Measurements from ENCODE around the gene GRID2IP. TPM values are rescaled to one million over a fixed set of nuclear protein-coding genes. Genes with fewer than 3 reads are reported as not detected.
A peak's percentile ranks its signal among the peaks of the same experiment; 100 is the strongest.

The GRID2IP gene
- total and polyA plus RNA-seq, 2 of the 13 experiments (the other 11 are each of a cell fraction or from before 2014, with no cell fraction given) = 0.03 TPM; not detected in 1

DNA sequence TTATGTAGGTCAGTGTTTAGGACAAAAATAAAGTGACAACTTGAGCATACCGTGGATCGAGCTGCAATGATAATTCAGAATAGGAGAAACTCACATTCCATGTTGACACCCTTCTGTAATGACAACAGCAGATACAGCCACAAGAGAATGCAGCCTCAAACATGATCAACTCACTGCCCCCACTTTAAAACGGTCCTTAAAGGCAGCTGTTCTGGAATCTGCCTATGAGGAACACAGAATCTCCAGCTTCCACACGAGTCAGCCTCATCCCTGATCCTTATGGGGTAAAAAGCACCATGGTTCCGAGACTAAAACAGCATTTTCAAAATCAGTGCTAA lies 71.0 kb downstream of the GRID2IP start:
- Histone ChIP-seq H3K4me2 (ENCODE audit: low read depth, low read length) (peak overlapping the region; percentile 73), H3K79me2 (ENCODE audit: insufficient read depth, low read length) (peaks cover 83% of the 10 kb centered on the region), H3K36me3 (replicated peaks in 1 of 2; ENCODE audit: control insufficient read depth in 1 of 2, insufficient read depth in 2 of 2, low read length in 2 of 2) (peaks cover 4 to 34% of the 10 kb centered on the region in 2 experiments; a peak in 4 of 5 replicates), H3K27ac (ENCODE audit: extremely low read length, insufficient read depth, low read length) (no peak overlapping the region), H3K9me3 (ENCODE audit: low read length) (no peaks in the 10 kb centered on the region), H3K4me3 (replicated peaks in 1 of 3; ENCODE audit: insufficient read depth in 1 of 3, low read depth in 2 of 3, low read length in 3 of 3) (peak overlapping the region in 2 of 3 experiments; percentile 19 to 20; a peak in 2 of 6 replicates), H3K27me3 (ENCODE audit: control insufficient read depth in 1 of 2, insufficient read depth in 2 of 2, low read length in 2 of 2) (no peaks in the 10 kb centered on the region; a peak in 1 of 5 replicates), H3K4me1 (ENCODE audit: insufficient read depth, low read length) (peaks cover 76% of the 10 kb centered on the region), H4K20me1 (ENCODE audit: insufficient read depth, low read length) (peaks cover 78% of the 10 kb centered on the region), H2AFZ (ENCODE audit: low read length) (no peak overlapping the region), H3K9ac (ENCODE audit: insufficient read depth, low read depth, low read length) (peak overlapping the region; percentile 54; the same call in 1 of the 2 replicates)
- no TSS peak for BruUV-seq (replicated peaks)
- in situ Hi-C loops (cut with HindIII; ENCODE audit: extremely low pct_ligation_motif_present, low pct_unique_long_range_greater_than_20kb) = no loop called here
- FAIRE-seq = peak; percentile 12
- POLR2A ChIA-PET = interaction anchor here (1.7 kb wide), 1 partner anchor 32 kb away, joined by 12 read pairs; the partner anchor contains the start of gene DAGLB
- WGBS (ENCODE audit: low lambda C conversion rate) = 61% methylated on average over 4 of the region's 5 CpGs
- no peak for DNase-seq (ENCODE audit: low spot score)
- TF ChIP-seq ASH2L (IDR thresholded peaks at IDR 0.05; ENCODE audit: insufficient read length, low read depth, low read length) (peak; percentile 9), RBM22 (optimal IDR thresholded peaks at IDR 0.05; ENCODE audit: low read length) (peak; percentile 73), SP2 (CRISPR knock-in tag; IDR thresholded peaks at IDR 0.05) (no peak)
- no peak for ATAC-seq
- intact Hi-C loops (cut with micrococcal nuclease; ENCODE audit: unreplicated experiment) = no loop called here
- CTCF ChIA-PET (ENCODE audit: low intra/inter-chr PET ratio, low total read pairs) = no interaction called here

DNA sequence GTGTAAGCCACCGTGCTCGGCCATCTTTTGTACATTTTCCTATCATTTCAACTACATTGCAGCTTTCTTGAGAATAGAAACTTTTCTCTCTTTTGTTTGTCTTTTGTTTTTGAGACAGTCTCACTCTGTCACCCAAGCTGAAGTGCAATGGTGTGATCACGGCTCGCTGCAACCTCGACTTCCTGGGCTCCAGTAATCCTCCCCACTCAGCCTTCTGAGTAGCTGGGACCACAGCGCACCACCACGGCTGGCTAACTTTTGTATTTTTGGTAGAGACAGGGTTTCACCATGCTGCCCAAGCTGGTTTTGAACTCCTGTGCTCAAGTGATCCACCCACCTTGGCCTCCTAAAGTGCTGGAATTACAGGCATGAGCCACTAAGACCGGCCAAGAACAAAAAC lies 72.2 kb downstream of the GRID2IP start:
- H2AFZ ChIP-seq (ENCODE audit: low read length) = no peak overlapping the region
- H4K20me1 ChIP-seq (ENCODE audit: insufficient read depth, low read length) = peaks cover 90% of the 10 kb centered on the region

More for the DNA sequence above, 72.2 kb downstream of the GRID2IP start:
- ATAC-seq (no peak), DNase-seq (ENCODE audit: low spot score) (no peak), FAIRE-seq (no peak)
- POLR2A ChIA-PET = interaction anchor here (1.7 kb wide), 1 partner anchor 31 kb away, joined by 12 read pairs; the partner anchor contains the start of gene DAGLB
- H3K4me2 ChIP-seq (ENCODE audit: low read depth, low read length) = 0 out of 2 replicates have a peak overlapping the region, but pooled peaks have one; percentile 9
- CTCF ChIA-PET (ENCODE audit: low intra/inter-chr PET ratio, low total read pairs) = no interaction called here
- H3K9me3 ChIP-seq (ENCODE audit: low read length) = no peaks in the 10 kb centered on the region
- peaks cover 80% of the 10 kb centered on the region for H3K4me1 ChIP-seq (ENCODE audit: insufficient read depth, low read length)
- BruUV-seq (replicated peaks) = no TSS peak
- H3K27ac ChIP-seq (ENCODE audit: extremely low read length, insufficient read depth, low read length) = no peak overlapping the region
- in situ Hi-C loops (cut with HindIII; ENCODE audit: extremely low pct_ligation_motif_present, low pct_unique_long_range_greater_than_20kb) (no loop called here), intact Hi-C loops (cut with micrococcal nuclease; ENCODE audit: unreplicated experiment) (no loop called here)
- peaks cover 9 to 46% of the 10 kb centered on the region in 2 experiments for H3K36me3 ChIP-seq (replicated peaks in 1 of 2; ENCODE audit: control insufficient read depth in 1 of 2, insufficient read depth in 2 of 2, low read length in 2 of 2)
- H3K4me3 ChIP-seq (replicated peaks in 1 of 3; ENCODE audit: insufficient read depth in 1 of 3, low read depth in 2 of 3, low read length in 3 of 3) = no peak overlapping the region
- no peak overlapping the region for H3K9ac ChIP-seq (ENCODE audit: insufficient read depth, low read depth, low read length)
- peaks cover 95% of the 10 kb centered on the region for H3K79me2 ChIP-seq (ENCODE audit: insufficient read depth, low read length)
- 79% methylated on average over 8 of the region's 8 CpGs for WGBS (ENCODE audit: low lambda C conversion rate)
- H3K27me3 ChIP-seq (ENCODE audit: control insufficient read depth in 1 of 2, insufficient read depth in 2 of 2, low read length in 2 of 2) = no peaks in the 10 kb centered on the region; a peak in 1 of 5 replicates
- no peak for TF ChIP-seq ZNF7 (CRISPR knock-in tag; IDR thresholded peaks at IDR 0.05)
- TF ChIP-seq FOXO1 (CRISPR knock-in tag; IDR thresholded peaks at IDR 0.05) = no peak
- no peak for TF ChIP-seq FOXA3 (CRISPR knock-in tag; IDR thresholded peaks at IDR 0.05)
- TF ChIP-seq, protein P1, sequence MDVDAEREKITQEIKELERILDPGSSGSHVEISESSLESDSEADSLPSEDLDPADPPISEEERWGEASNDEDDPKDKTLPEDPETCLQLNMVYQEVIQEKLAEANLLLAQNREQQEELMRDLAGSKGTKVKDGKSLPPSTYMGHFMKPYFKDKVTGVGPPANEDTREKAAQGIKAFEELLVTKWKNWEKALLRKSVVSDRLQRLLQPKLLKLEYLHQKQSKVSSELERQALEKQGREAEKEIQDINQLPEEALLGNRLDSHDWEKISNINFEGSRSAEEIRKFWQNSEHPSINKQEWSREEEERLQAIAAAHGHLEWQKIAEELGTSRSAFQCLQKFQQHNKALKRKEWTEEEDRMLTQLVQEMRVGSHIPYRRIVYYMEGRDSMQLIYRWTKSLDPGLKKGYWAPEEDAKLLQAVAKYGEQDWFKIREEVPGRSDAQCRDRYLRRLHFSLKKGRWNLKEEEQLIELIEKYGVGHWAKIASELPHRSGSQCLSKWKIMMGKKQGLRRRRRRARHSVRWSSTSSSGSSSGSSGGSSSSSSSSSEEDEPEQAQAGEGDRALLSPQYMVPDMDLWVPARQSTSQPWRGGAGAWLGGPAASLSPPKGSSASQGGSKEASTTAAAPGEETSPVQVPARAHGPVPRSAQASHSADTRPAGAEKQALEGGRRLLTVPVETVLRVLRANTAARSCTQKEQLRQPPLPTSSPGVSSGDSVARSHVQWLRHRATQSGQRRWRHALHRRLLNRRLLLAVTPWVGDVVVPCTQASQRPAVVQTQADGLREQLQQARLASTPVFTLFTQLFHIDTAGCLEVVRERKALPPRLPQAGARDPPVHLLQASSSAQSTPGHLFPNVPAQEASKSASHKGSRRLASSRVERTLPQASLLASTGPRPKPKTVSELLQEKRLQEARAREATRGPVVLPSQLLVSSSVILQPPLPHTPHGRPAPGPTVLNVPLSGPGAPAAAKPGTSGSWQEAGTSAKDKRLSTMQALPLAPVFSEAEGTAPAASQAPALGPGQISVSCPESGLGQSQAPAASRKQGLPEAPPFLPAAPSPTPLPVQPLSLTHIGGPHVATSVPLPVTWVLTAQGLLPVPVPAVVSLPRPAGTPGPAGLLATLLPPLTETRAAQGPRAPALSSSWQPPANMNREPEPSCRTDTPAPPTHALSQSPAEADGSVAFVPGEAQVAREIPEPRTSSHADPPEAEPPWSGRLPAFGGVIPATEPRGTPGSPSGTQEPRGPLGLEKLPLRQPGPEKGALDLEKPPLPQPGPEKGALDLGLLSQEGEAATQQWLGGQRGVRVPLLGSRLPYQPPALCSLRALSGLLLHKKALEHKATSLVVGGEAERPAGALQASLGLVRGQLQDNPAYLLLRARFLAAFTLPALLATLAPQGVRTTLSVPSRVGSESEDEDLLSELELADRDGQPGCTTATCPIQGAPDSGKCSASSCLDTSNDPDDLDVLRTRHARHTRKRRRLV (CRISPR knock-in tag; IDR thresholded peaks at IDR 0.05) = no peak
- TF ChIP-seq ZNF260 (CRISPR knock-in tag; IDR thresholded peaks at IDR 0.05; ENCODE audit: borderline replicate concordance, low read depth) = no peak
- TF ChIP-seq ZNF496 (CRISPR knock-in tag; IDR thresholded peaks at IDR 0.05; ENCODE audit: insufficient replicate concordance) = no peak
- TF ChIP-seq PAWR (CRISPR knock-in tag; IDR thresholded peaks at IDR 0.05; ENCODE audit: borderline replicate concordance) = no peak
- TF ChIP-seq ELF4 (CRISPR knock-in tag; IDR thresholded peaks at IDR 0.05; ENCODE audit: borderline replicate concordance) = no peak
- no peak for TF ChIP-seq ZBTB8A (CRISPR knock-in tag; IDR thresholded peaks at IDR 0.05; ENCODE audit: borderline replicate concordance, low read depth)
- TF ChIP-seq MTF1 (CRISPR knock-in tag; IDR thresholded peaks at IDR 0.05) = no peak
- no peak for TF ChIP-seq TAF1 (CRISPR knock-in tag; IDR thresholded peaks at IDR 0.05)
- TF ChIP-seq ZNF598 (CRISPR knock-in tag; IDR thresholded peaks at IDR 0.05; ENCODE audit: borderline replicate concordance) = no peak
